Mesothelial cell of epicardium (in vitro differentiated cells): ENCODE measurements around the gene DGLUCY. TPM values are rescaled to one million over a fixed set of nuclear protein-coding genes. Genes with fewer than 3 reads are reported as not detected.

Experiments
- DNase-seq, 2 experiments: peaks; one replicate each; pipeline ENCODE4 v3.0.0; 2021; ENCODE audit warnings: low spot score in 2 of 2; ENCODE audit not compliant: unreplicated experiment in 2 of 2
- H3K27ac Mint-ChIP-seq: 2 replicates; pipeline ENCODE4 v1.8.0; 2021; ENCODE audit warnings: mixed read lengths
- H3K27me3 Mint-ChIP-seq: 2 replicates; pipeline ENCODE4 v1.8.0; 2021; ENCODE audit warnings: low read depth, mixed read lengths
- H3K36me3 Mint-ChIP-seq: 2 replicates; pipeline ENCODE4 v1.8.0; 2021; ENCODE audit warnings: mixed read lengths
- H3K4me1 Mint-ChIP-seq: 2 replicates; pipeline ENCODE4 v1.8.0; 2021; ENCODE audit warnings: mixed read lengths
- H3K4me3 Mint-ChIP-seq: 2 replicates; pipeline ENCODE4 v1.8.0; 2021; ENCODE audit warnings: mild to moderate bottlenecking, moderate library complexity, mixed read lengths
- H3K9me3 Mint-ChIP-seq: 2 replicates; pipeline ENCODE4 v1.8.0; 2021; ENCODE audit warnings: mixed read lengths
- total RNA-seq: library from RNA; stranded (reverse); gene quantifications from 3 replicates; pipeline ENCODE4 v1.2.1, GENCODE V29; 2021
- TF ChIP-seq, protein P1 (sequence below): fragments of 200-600 bp; sonication (generic); IDR thresholded peaks from one replicate; pipeline ENCODE4 v1.5.0; 2021; ENCODE audit warnings: antibody characterized with exemption; ENCODE audit not compliant: unreplicated experiment

The DGLUCY gene
- total RNA-seq, 1 donor from 2014 or later = 64.1 TPM

DNA sequence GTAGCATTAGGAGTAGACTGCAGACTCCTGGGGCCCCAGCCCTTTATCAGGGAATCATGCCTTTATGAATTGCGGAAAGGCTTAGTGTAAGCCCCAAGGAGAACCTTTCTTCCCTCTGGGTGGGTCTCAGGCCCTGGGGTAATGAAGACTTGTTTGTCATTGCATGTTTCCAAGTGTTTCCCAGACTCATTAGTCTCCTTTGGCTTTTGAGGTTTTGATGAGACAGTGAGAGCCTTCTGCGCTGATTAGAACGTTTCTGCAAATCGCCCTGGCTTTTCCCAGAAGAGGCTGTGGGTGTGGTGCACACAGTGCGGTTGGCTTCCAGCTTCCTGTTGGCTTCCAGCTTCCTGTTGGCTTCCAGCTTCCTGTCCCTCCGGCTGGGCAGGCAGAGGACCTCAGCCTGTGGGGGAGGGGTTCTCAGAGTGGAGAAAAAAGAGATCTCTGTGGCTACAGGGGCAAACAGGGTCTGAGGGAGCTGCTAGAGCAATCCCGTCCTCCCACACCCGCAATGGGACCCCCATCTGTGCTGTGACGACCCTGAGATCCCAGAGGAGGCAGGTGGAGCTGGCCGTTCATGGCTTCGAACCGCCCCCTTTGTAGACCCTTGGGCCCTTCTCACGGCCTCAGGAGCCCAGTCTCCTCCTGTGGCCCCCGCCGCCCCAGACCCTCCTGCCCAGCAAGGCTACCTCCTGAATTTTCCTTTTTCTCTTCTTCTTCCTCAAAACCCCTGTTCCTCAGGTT lies 88.5 kb downstream of the DGLUCY start:
- H3K27ac Mint-ChIP-seq = no peak overlapping the region
- peaks cover 48% of the 10 kb centered on the region for H3K36me3 Mint-ChIP-seq
- no peaks in the 10 kb centered on the region for H3K4me1 Mint-ChIP-seq
- H3K4me3 Mint-ChIP-seq = no peak overlapping the region
- TF ChIP-seq, protein P1, sequence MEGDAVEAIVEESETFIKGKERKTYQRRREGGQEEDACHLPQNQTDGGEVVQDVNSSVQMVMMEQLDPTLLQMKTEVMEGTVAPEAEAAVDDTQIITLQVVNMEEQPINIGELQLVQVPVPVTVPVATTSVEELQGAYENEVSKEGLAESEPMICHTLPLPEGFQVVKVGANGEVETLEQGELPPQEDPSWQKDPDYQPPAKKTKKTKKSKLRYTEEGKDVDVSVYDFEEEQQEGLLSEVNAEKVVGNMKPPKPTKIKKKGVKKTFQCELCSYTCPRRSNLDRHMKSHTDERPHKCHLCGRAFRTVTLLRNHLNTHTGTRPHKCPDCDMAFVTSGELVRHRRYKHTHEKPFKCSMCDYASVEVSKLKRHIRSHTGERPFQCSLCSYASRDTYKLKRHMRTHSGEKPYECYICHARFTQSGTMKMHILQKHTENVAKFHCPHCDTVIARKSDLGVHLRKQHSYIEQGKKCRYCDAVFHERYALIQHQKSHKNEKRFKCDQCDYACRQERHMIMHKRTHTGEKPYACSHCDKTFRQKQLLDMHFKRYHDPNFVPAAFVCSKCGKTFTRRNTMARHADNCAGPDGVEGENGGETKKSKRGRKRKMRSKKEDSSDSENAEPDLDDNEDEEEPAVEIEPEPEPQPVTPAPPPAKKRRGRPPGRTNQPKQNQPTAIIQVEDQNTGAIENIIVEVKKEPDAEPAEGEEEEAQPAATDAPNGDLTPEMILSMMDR = no peak
- DNase-seq = no peak
- no peaks in the 10 kb centered on the region for H3K27me3 Mint-ChIP-seq
- peaks cover 11% of the 10 kb centered on the region for H3K9me3 Mint-ChIP-seq

DNA sequence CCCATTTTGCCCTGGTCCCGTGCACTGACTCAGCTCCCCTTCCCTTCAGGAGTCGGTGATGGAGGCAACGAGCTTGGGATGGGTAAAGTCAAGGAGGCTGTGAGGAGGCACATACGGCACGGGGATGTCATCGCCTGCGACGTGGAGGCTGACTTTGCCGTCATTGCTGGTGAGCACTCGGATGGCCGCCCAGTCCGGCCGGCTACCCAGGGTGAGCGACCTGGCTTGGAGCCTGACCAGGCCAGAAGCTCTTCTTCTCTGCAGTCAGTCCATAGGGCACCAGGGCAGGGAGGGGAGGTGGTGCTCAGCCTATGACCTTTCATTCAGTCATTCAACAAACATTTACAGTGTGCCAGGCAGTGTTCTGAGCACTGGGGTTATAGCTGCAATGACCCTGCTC lies 90.8 kb downstream of the DGLUCY start:
- no peak overlapping the region for H3K27ac Mint-ChIP-seq
- H3K27me3 Mint-ChIP-seq = no peaks in the 10 kb centered on the region
- H3K4me3 Mint-ChIP-seq = no peak overlapping the region
- peaks cover 9% of the 10 kb centered on the region for H3K9me3 Mint-ChIP-seq
- no peak for DNase-seq
- TF ChIP-seq, protein P1 = no peak
- H3K4me1 Mint-ChIP-seq = no peaks in the 10 kb centered on the region
- peaks cover 47% of the 10 kb centered on the region for H3K36me3 Mint-ChIP-seq

DNA sequence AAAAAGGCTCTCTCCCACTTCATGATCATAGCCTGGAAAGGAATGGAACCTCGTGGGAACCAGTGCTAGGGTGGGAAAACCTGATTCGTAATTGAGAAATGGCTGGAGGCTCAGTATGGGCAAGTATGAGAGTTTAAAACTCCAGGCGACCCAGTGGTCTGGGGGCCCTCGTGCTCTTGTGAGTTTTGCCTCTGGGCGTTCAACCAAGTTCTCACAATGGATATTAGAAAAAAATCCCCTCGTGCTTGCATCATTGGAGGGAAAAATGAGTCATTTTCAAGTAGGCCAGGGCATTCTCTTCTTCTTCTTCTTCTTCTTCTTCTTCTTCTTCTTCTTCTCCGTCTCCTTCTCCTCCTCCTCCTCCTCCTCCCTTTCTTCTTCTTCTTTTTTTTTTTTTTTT lies 91.6 kb downstream of the DGLUCY start:
- no peak overlapping the region for H3K27ac Mint-ChIP-seq
- peaks cover 46% of the 10 kb centered on the region for H3K36me3 Mint-ChIP-seq
- peaks cover 10% of the 10 kb centered on the region for H3K9me3 Mint-ChIP-seq
- H3K27me3 Mint-ChIP-seq = no peaks in the 10 kb centered on the region
- H3K4me3 Mint-ChIP-seq = no peak overlapping the region
- TF ChIP-seq, protein P1 = no peak
- H3K4me1 Mint-ChIP-seq = no peaks in the 10 kb centered on the region
- DNase-seq = no peak

DNA sequence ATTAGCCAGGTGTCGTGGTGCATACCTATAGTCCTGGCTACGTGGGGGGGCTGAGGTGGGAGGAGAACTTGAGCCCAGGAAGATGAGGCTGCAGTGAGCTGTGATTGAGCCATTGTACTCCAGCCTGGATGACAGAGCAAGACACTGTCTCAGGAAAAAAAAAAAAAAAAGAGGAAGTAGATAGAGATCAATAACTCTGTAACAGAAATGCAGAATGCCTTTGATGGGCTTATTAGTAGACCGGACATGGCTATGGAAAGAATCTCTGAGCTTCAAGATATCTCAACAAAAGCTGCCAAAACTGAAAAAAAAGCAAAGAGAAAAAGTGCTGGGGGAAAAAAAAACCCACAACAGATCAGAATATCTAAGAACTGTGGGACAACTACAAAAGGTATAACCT lies 93.1 kb downstream of the DGLUCY start:
- H3K27ac Mint-ChIP-seq = no peak overlapping the region
- H3K4me3 Mint-ChIP-seq = no peak overlapping the region
- H3K36me3 Mint-ChIP-seq = peaks cover 53% of the 10 kb centered on the region
- H3K4me1 Mint-ChIP-seq = no peaks in the 10 kb centered on the region
- no peak for DNase-seq
- H3K27me3 Mint-ChIP-seq = no peaks in the 10 kb centered on the region
- H3K9me3 Mint-ChIP-seq = peaks cover 15% of the 10 kb centered on the region
- TF ChIP-seq, protein P1 = no peak

DNA sequence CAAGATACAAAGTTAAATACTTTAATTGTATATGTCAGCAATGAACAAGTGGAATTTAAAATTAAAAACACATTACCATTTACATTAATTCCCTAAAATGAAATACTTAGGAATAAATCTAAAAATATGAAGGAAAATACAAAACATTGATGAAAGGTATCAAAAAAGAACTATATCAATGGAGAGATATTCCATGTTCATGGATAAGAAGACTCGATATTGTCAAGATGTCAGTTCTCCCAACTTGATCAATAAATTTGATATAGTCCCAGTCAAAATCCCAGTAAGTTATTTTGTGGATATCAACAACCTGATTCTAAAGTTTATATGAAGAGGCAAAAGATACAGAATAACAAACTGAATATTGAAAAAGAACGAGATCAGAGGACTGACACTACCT lies 97.1 kb downstream of the DGLUCY start:
- TF ChIP-seq, protein P1 = no peak
- H3K4me3 Mint-ChIP-seq = no peak overlapping the region
- H3K4me1 Mint-ChIP-seq = no peaks in the 10 kb centered on the region
- peaks cover 15% of the 10 kb centered on the region for H3K9me3 Mint-ChIP-seq
- no peak overlapping the region for H3K27ac Mint-ChIP-seq
- H3K27me3 Mint-ChIP-seq = no peaks in the 10 kb centered on the region
- DNase-seq = no peak
- H3K36me3 Mint-ChIP-seq = peaks cover 52% of the 10 kb centered on the region

DNA sequence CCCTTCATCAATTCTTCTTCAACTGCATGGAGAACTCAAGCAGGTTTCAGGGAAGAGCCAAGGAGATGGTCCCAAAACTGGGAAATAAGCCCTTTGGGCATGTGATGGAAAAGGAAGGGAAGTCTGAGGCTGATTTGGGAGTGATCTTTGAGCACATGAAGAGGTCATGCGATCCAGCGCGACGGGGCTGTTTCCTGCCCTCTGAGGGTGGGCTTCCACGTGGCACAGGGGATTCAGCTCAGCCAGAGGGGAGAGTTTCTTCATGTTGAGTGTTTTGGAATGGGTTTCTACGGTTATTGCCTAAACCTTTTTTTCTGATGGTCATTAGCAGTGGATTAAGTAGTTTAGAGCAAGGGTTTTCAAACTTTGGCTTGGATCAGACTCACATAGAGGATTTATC lies 100.4 kb downstream of the DGLUCY start:
- Mint-ChIP-seq H3K4me1 (no peaks in the 10 kb centered on the region), H3K36me3 (peaks cover 45% of the 10 kb centered on the region), H3K9me3 (peaks cover 15% of the 10 kb centered on the region), H3K4me3 (no peak overlapping the region), H3K27ac (no peak overlapping the region), H3K27me3 (no peaks in the 10 kb centered on the region)
- no peak for DNase-seq
- TF ChIP-seq, protein P1 = no peak
